Keratinocyte (primary cell): Measurements from ENCODE around the gene B3GAT1. TPM values are rescaled to one million over a fixed set of nuclear protein-coding genes. Genes with fewer than 3 reads are reported as not detected.
"Not testable (repeated sequence)": the region's sequence is repeated elsewhere in the genome, so short reads cannot be mapped to it uniquely, and the experiment has no call there.

ENCODE experiments used
- DNase-seq: peaks from one replicate; pipeline ENCODE4 v3.0.0-alpha.2; 2011; ENCODE audit warnings: low read depth, missing footprints, low spot score
- FAIRE-seq: peaks from 2 replicates; lab custom pipeline; 2011; peaks lifted over from hg19 to GRCh38; lab: Jason Lieb, UNC
- H2AFZ ChIP-seq: 2 replicates; pipeline ENCODE4 v1.6.0; 2012; ENCODE audit warnings: low read length, control low read depth, inconsistent platforms; ENCODE audit not compliant: control insufficient read depth
- H3K27ac ChIP-seq: 2 replicates; pipeline ENCODE4 v1.5.1; 2011; ENCODE audit warnings: low read length; ENCODE audit not compliant: control insufficient read depth, insufficient read depth
- H3K27me3 ChIP-seq: 3 replicates; pipeline ENCODE4 v1.6.0; 2011; ENCODE audit warnings: low read length; ENCODE audit not compliant: control insufficient read depth, insufficient read depth; ENCODE audit errors: extremely low read depth
- H3K36me3 ChIP-seq, 2 experiments: 2 replicates in 1 of 2; 3 replicates in 1 of 2; pipeline ENCODE4 v1.5.1; 2011; ENCODE audit warnings: low read length in 2 of 2, mild to moderate bottlenecking in 1 of 2; ENCODE audit not compliant: control insufficient read depth in 2 of 2, insufficient read depth in 2 of 2; ENCODE audit errors: extremely low read depth in 1 of 2
- H3K4me1 ChIP-seq: 3 replicates; pipeline ENCODE4 v1.5.1; 2011; ENCODE audit warnings: low read length; ENCODE audit not compliant: control insufficient read depth, insufficient read depth; ENCODE audit errors: extremely low read depth
- H3K4me2 ChIP-seq: 3 replicates; pipeline ENCODE4 v1.6.0; 2011; ENCODE audit warnings: low read depth, low read length; ENCODE audit not compliant: control insufficient read depth, insufficient read depth; ENCODE audit errors: extremely low read depth
- H3K4me3 ChIP-seq, 3 experiments: fragments of 200-600 bp in 1 of 3; sonication (generic) in 1 of 3; 2 replicates in 2 of 3; 3 replicates in 1 of 3; pipeline ENCODE4 v1.5.1; 2011 to 2016; ENCODE audit warnings: low read length in 3 of 3, mild to moderate bottlenecking in 3 of 3, control low read depth in 2 of 3, inconsistent platforms in 1 of 3, low read depth in 1 of 3, mixed read lengths in 1 of 3, mixed run types in 1 of 3, moderate library complexity in 1 of 3; ENCODE audit not compliant: control insufficient read depth in 2 of 3, insufficient read depth in 2 of 3; ENCODE audit errors: extremely low read depth in 1 of 3
- H3K79me2 ChIP-seq: 2 replicates; pipeline ENCODE4 v1.6.0; 2012; ENCODE audit warnings: low read length; ENCODE audit not compliant: control insufficient read depth, insufficient read depth
- H3K9ac ChIP-seq: 3 replicates; pipeline ENCODE4 v1.6.0; 2011; ENCODE audit warnings: low read length; ENCODE audit not compliant: control insufficient read depth, insufficient read depth; ENCODE audit errors: extremely low read depth
- H3K9me1 ChIP-seq: 3 replicates; pipeline ENCODE4 v1.6.0; 2011; ENCODE audit warnings: low read length; ENCODE audit not compliant: control insufficient read depth, insufficient read depth; ENCODE audit errors: extremely low read depth
- H3K9me3 ChIP-seq: 2 replicates; pipeline ENCODE4 v1.5.1; 2012; ENCODE audit warnings: low read depth, low read length; ENCODE audit not compliant: control insufficient read depth
- H4K20me1 ChIP-seq: 3 replicates; pipeline ENCODE4 v1.6.0; 2011; ENCODE audit warnings: low read length; ENCODE audit not compliant: control insufficient read depth, insufficient read depth; ENCODE audit errors: extremely low read depth
- CTCF ChIP-seq, 3 experiments: IDR thresholded peaks in 1 of 3; conservative IDR thresholded peaks in 1 of 3; optimal IDR thresholded peaks in 1 of 3; 2 replicates in 2 of 3; 3 replicates in 1 of 3; pipeline versions ENCODE3 to v1.5.1; 2011; ENCODE audit warnings: low read length in 3 of 3, mild to moderate bottlenecking in 3 of 3, moderate library complexity in 2 of 3, control low read depth in 1 of 3, inconsistent platforms in 1 of 3; ENCODE audit not compliant: insufficient read depth in 2 of 3; ENCODE audit errors: extremely low read depth in 1 of 3
- EZH2 ChIP-seq: IDR thresholded peaks from one replicate; pipeline ENCODE4 v1.6.1; 2012; ENCODE audit warnings: inconsistent platforms, mild to moderate bottlenecking, low read length, moderate library complexity
- dilution Hi-C: fragments of 300-500 bp; cut with MboI; formaldehyde crosslinking; loops from one replicate; pipeline ENCODE4 v1.7.0; 2020; ENCODE audit warnings: low sequenced_read_pairs; ENCODE audit not compliant: extremely low pct_ligation_motif_present
- polyA plus RNA-seq, 5 experiments: library from polyadenylated mRNA; depleted of rRNA in 3 of 5; stranded (reverse) in 3 of 5; stranded (forward) in 1 of 5; unstranded in 1 of 5; fragments of >200 nt; gene quantifications; 1 replicate in 1 of 5; 2 replicates in 3 of 5; 3 replicates in 1 of 5; pipeline versions ENCODE4 v1.2.1 to v1.2.3, GENCODE V29; 2011 to 2012; ENCODE audit warnings: missing spikeins in 2 of 5, low read depth in 1 of 5, low replicate concordance in 1 of 5

B3GAT1 gene
- polyA plus RNA-seq, 1 donor (not counting 4 experiments of a cell fraction or from before 2014, with no cell fraction given): 0.04 TPM

- Histone ChIP-seq H3K9me3 (no peaks in the 10 kb centered on the region), H3K9ac (no peak overlapping the region), H3K9me1 (no peaks in the 10 kb centered on the region), H2AFZ (no peak overlapping the region), H3K4me3 (no peak overlapping the region), H4K20me1 (no peaks in the 10 kb centered on the region), H3K4me2 (no peak overlapping the region), H3K36me3 (no peaks in the 10 kb centered on the region), H3K79me2 (no peaks in the 10 kb centered on the region), H3K27me3 (no peaks in the 10 kb centered on the region), H3K4me1 (peaks cover 2% of the 10 kb centered on the region), H3K27ac (no peak overlapping the region)
- no peak for TF ChIP-seq CTCF (optimal IDR thresholded peaks at IDR 0.05 in 1 of 3, IDR thresholded peaks at IDR 0.05 in 1 of 3, conservative IDR thresholded peaks at IDR 0.05 in 1 of 3; ENCODE audit: extremely low read depth in 1 of 3, insufficient read depth in 2 of 3, low read length in 3 of 3)
- TF ChIP-seq EZH2: no peak
- no peak for DNase-seq
- no peak for FAIRE-seq
- dilution Hi-C loops: no loop called here
Measured at GRCh38 chr11:134345237-134345550, 66.8 kb downstream of the B3GAT1 start.

GRCh38 chr11:134344497-134345236 is 67.4 kb downstream of the B3GAT1 start:
- DNase-seq, H3K9me1 ChIP-seq, FAIRE-seq, H3K4me1 ChIP-seq, H3K36me3 ChIP-seq, H3K4me3 ChIP-seq, H3K9me3 ChIP-seq, H3K4me2 ChIP-seq, H3K9ac ChIP-seq, H4K20me1 ChIP-seq, dilution Hi-C loops, H2AFZ ChIP-seq, H3K27me3 ChIP-seq, H3K27ac ChIP-seq, H3K79me2 ChIP-seq: not testable (repeated sequence)

- H3K4me2 ChIP-seq: no peak overlapping the region
- no peaks in the 10 kb centered on the region for H3K9me3 ChIP-seq
- H3K79me2 ChIP-seq: no peaks in the 10 kb centered on the region
- dilution Hi-C loops: no loop called here
- no peaks in the 10 kb centered on the region for H3K27me3 ChIP-seq
- no peak for FAIRE-seq
- H4K20me1 ChIP-seq: no peaks in the 10 kb centered on the region
- no peaks in the 10 kb centered on the region for H3K36me3 ChIP-seq
- no peak overlapping the region for H3K4me3 ChIP-seq
- H3K9ac ChIP-seq: no peak overlapping the region
- no peak for DNase-seq
- H3K4me1 ChIP-seq: peaks cover 8% of the 10 kb centered on the region
- no peaks in the 10 kb centered on the region for H3K9me1 ChIP-seq
- H2AFZ ChIP-seq: no peak overlapping the region
- TF ChIP-seq EZH2 (no peak), CTCF (optimal IDR thresholded peaks at IDR 0.05 in 1 of 3, IDR thresholded peaks at IDR 0.05 in 1 of 3, conservative IDR thresholded peaks at IDR 0.05 in 1 of 3; ENCODE audit: extremely low read depth in 1 of 3, insufficient read depth in 2 of 3, low read length in 3 of 3) (no peak)
- H3K27ac ChIP-seq: no peak overlapping the region
Measured at GRCh38 chr11:134343646-134344045, 68.4 kb downstream of the B3GAT1 start.
